Neural progenitor cell (in vitro differentiated cells): Measurements from ENCODE around the gene IRX3.

ENCODE experiments used
- EZH2 ChIP-seq: fragments of 200-600 bp; sonication (generic); IDR thresholded peaks from 2 replicates; pipeline ENCODE4 v1.6.1; 2017; ENCODE audit warnings: antibody characterized with exemption, mild to moderate bottlenecking, moderate library complexity
- EZH2phosphoT487 ChIP-seq: fragments of 200-600 bp; sonication (generic); IDR thresholded peaks from 2 replicates; pipeline ENCODE4 v1.6.1; 2017; ENCODE audit warnings: antibody characterized with exemption
- TF ChIP-seq, protein P1 (sequence below): fragments of 200-600 bp; sonication (generic); IDR thresholded peaks from 2 replicates; pipeline ENCODE4 v1.5.1; 2017; ENCODE audit warnings: antibody characterized with exemption, mild to moderate bottlenecking

DNA sequence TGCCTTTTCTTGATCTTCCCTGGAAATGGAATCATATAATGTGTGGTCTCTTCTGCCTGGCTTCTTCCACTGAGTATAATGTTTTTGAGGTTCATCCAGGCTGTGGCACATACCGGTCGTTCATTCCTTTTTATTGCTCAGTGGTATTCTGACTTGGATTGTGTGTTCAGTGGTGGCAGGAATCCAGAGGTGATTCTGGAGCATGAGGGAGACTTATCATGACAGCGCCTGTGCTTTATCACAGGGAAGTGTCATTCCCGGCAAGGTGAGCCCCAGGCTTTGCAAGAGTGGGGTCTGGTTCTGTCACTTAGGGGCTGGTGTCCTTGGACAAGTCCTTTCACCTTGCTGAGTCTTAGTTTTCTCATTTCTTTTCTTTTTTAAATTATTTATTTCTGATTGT, 53.0 kb downstream of the IRX3 start:
- TF ChIP-seq EZH2 (no peak), EZH2phosphoT487 (no peak)
- TF ChIP-seq, protein P1, sequence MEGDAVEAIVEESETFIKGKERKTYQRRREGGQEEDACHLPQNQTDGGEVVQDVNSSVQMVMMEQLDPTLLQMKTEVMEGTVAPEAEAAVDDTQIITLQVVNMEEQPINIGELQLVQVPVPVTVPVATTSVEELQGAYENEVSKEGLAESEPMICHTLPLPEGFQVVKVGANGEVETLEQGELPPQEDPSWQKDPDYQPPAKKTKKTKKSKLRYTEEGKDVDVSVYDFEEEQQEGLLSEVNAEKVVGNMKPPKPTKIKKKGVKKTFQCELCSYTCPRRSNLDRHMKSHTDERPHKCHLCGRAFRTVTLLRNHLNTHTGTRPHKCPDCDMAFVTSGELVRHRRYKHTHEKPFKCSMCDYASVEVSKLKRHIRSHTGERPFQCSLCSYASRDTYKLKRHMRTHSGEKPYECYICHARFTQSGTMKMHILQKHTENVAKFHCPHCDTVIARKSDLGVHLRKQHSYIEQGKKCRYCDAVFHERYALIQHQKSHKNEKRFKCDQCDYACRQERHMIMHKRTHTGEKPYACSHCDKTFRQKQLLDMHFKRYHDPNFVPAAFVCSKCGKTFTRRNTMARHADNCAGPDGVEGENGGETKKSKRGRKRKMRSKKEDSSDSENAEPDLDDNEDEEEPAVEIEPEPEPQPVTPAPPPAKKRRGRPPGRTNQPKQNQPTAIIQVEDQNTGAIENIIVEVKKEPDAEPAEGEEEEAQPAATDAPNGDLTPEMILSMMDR, result no peak
